Right atrium auricular region (tissue), 2 donors: ENCODE data around the gene SYS1. TPM values are rescaled to one million over a fixed set of nuclear protein-coding genes. Genes with fewer than 3 reads are reported as not detected.

Source experiments
- DNase-seq: peaks from one replicate; pipeline ENCODE4 v3.0.0-alpha.2; 2019; ENCODE audit warnings: low spot score
- H3K27ac ChIP-seq, 2 donors: fragments of 200-600 bp; sonication (generic); 1 replicate in 1 of 2; 2 replicates in 1 of 2; pipeline ENCODE4 v1.5.1; 2016 to 2019
- H3K27me3 ChIP-seq, 2 donors: fragments of 200-600 bp; sonication (generic); one replicate each; pipeline versions ENCODE4 v1.5.1 to v1.6.0; 2017 to 2019
- H3K36me3 ChIP-seq: fragments of 200-600 bp; sonication (generic); one replicate; pipeline ENCODE4 v1.5.1; 2016
- H3K4me1 ChIP-seq, 2 donors: fragments of 200-600 bp; sonication (generic); one replicate each; pipeline versions ENCODE4 v1.5.1 to v1.6.0; 2017 to 2019
- H3K4me3 ChIP-seq, 2 donors: fragments of 200-600 bp; sonication (generic); 1 replicate in 1 of 2; 2 replicates in 1 of 2; pipeline ENCODE4 v1.5.1; 2017 to 2019; ENCODE audit warnings: mild to moderate bottlenecking in 1 of 2, moderate library complexity in 1 of 2
- H3K9me3 ChIP-seq, 2 donors: fragments of 200-600 bp; sonication (generic); one replicate each; pipeline ENCODE4 v1.5.1; 2019
- CTCF ChIP-seq, 2 donors: fragments of 200-600 bp; sonication (generic); IDR thresholded peaks; one replicate each; pipeline ENCODE4 v1.5.1; 2019; ENCODE audit warnings: antibody characterized with exemption in 2 of 2
- total RNA-seq, 2 donors: library from RNA; depleted of rRNA; stranded (reverse); fragments of >200 nt; gene quantifications; one replicate each; pipeline ENCODE4 v1.1.0, GENCODE V29; 2016

The SYS1 gene
- total RNA-seq, 2 donors from 2014 or later: 31.7 to 41.9 TPM

GRCh38 chr20:45343532-45344167, 19.3 kb upstream of the SYS1 start:
- H3K36me3 ChIP-seq: peaks cover 21% of the 10 kb centered on the region
- no peak for TF ChIP-seq CTCF (IDR thresholded peaks at IDR 0.05)
- no peaks in the 10 kb centered on the region for H3K9me3 ChIP-seq
- no peaks in the 10 kb centered on the region for H3K27me3 ChIP-seq
- DNase-seq: no peak
- peaks cover 5 to 94% of the 10 kb centered on the region in 2 donors for H3K4me1 ChIP-seq
- peak overlapping the region in 1 of 2 donors; percentile 69 for H3K4me3 ChIP-seq
- H3K27ac ChIP-seq: peak overlapping the region; percentile 96 to 97

GRCh38 chr20:45344168-45344860, 18.6 kb upstream of the SYS1 start:
- H3K4me1 ChIP-seq: peaks cover 5 to 88% of the 10 kb centered on the region in 2 donors
- H3K36me3 ChIP-seq: peaks cover 19% of the 10 kb centered on the region
- no peak for TF ChIP-seq CTCF (IDR thresholded peaks at IDR 0.05)
- DNase-seq: peak; percentile 91
- no peaks in the 10 kb centered on the region for H3K9me3 ChIP-seq
- peak overlapping the region; percentile 96 to 97 for H3K27ac ChIP-seq
- no peaks in the 10 kb centered on the region for H3K27me3 ChIP-seq
- peak overlapping the region; percentile 17 to 69 for H3K4me3 ChIP-seq

- DNase-seq: no peak
- peak overlapping the region; percentile 69 to 76 for H3K4me3 ChIP-seq
- TF ChIP-seq CTCF (IDR thresholded peaks at IDR 0.05): no peak
- H3K27ac ChIP-seq: peak overlapping the region; percentile 96 to 97
- no peaks in the 10 kb centered on the region for H3K9me3 ChIP-seq
- no peaks in the 10 kb centered on the region for H3K27me3 ChIP-seq
- peaks cover 8% of the 10 kb centered on the region for H3K36me3 ChIP-seq
- peaks cover 5 to 78% of the 10 kb centered on the region in 2 donors for H3K4me1 ChIP-seq
These were observed 17.6 kb upstream of the SYS1 start for GRCh38 chr20:45345104-45345936.

- H3K27ac ChIP-seq: peak overlapping the region; percentile 96 to 97
- H3K27me3 ChIP-seq: no peaks in the 10 kb centered on the region
- no peaks in the 10 kb centered on the region for H3K9me3 ChIP-seq
- no peak for TF ChIP-seq CTCF (IDR thresholded peaks at IDR 0.05)
- no peaks in the 10 kb centered on the region for H3K36me3 ChIP-seq
- no peak for DNase-seq
- H3K4me1 ChIP-seq: peaks cover 5 to 68% of the 10 kb centered on the region in 2 donors
- H3K4me3 ChIP-seq: peak overlapping the region; percentile 69 to 76
These were observed 16.7 kb upstream of the SYS1 start for GRCh38 chr20:45346291-45346718.

GRCh38 chr20:45346851-45347250, 16.1 kb upstream of the SYS1 start:
- Histone ChIP-seq H3K4me1 (peaks cover 5 to 63% of the 10 kb centered on the region in 2 donors), H3K27ac (peak overlapping the region; percentile 96 to 97), H3K4me3 (peak overlapping the region; percentile 69 to 76), H3K27me3 (no peaks in the 10 kb centered on the region), H3K9me3 (no peaks in the 10 kb centered on the region), H3K36me3 (no peaks in the 10 kb centered on the region)
- TF ChIP-seq CTCF (IDR thresholded peaks at IDR 0.05): no peak
- no peak for DNase-seq
